Measurements from ENCODE around the gene TOR4A. TPM values are rescaled to one million over a fixed set of nuclear protein-coding genes. Genes with fewer than 3 reads are reported as not detected.

TOR4A gene
- total and polyA plus RNA-seq, 10 of the 15 experiments (the other 5 are each of a cell fraction or from before 2014, with no cell fraction given): 2.0 to 19.9 (median 3.7) TPM

DNA sequence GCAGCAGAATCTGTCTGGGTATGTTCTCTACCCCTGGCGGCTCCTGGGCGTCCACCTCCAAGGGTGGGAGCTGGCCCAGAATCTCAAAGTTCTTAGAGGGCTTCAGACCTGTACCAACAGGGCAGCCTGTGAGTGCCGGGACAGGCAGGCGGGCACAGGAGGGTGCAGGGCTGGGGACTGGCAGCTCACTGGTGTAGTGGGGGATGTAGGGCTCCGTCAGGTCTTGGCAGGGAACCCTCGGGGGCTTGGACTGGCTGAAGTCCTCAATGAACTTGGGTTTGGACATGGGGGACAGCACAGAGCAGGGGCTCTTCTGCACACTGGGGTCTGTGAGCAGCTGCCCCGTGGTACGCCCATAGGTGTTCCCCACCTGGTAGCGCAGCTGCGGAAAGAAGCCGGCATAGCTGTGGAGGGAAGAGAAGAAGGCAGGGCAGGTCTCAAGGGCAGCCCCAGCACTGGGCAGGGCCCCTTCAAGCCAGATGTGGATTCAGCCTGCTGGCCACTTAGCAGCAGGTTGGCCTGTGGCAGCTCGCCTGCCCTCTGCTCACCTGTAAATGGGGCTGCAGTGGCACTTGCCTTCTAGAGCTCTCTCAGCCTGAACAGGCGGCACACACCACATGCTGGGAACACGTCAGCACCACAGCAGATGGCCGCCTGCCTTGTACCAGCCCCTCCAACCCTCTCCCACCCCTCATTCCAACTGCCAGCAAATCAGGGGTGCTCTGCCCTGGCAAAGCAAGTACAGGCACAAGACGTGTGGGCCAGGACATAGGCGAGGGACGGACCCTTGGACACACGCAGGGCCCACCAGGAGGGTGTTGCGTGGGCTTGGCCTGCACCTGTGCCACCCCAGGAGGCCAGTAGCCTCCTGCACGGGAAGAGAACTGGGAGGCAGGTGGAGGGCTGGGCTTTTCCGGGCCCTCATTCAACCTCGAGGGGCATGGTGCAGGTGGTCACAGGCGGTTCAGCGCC lies 31.8 kb upstream of the TOR4A start:
- CTCF ChIA-PET: no interaction called here
- no peaks in the 10 kb centered on the region for H3K9me3 ChIP-seq (replicated peaks; ENCODE audit: control insufficient read depth, insufficient read depth, low read length)
- intact Hi-C loops (cut with micrococcal nuclease; ENCODE audit: unreplicated experiment): no loop called here
- RAD21 ChIA-PET (ENCODE audit: unreplicated experiment): no interaction called here
- BruUV-seq (replicated peaks): no TSS peak
- H3K27me3 ChIP-seq (replicated peaks in 1 of 2; ENCODE audit: control insufficient read depth in 2 of 2, insufficient read depth in 2 of 2, low read length in 1 of 2): no peaks in the 10 kb centered on the region
- in situ Hi-C loops (cut with MboI): no loop called here
- peaks cover 24% of the 10 kb centered on the region for H3K79me2 ChIP-seq (ENCODE audit: control insufficient read depth, insufficient read depth, low read length)
- H3K27ac ChIP-seq (ENCODE audit: control insufficient read depth, insufficient read depth): no peak overlapping the region
- no peak overlapping the region for H3K4me2 ChIP-seq (ENCODE audit: control insufficient read depth, insufficient read depth)
- peaks cover 19% of the 10 kb centered on the region for H3K4me1 ChIP-seq (ENCODE audit: control insufficient read depth, insufficient read depth, low read length)
- WGBS (ENCODE audit: insufficient coverage, insufficient replicate concordance, low lambda C conversion rate, missing lambda C conversion rate): 56% methylated on average over 25 of the region's 25 CpGs
- SMC1A ChIA-PET (ENCODE audit: uncharacterized antibody, unreplicated experiment): no interaction called here
- no peak for DNase-seq (ENCODE audit: low read depth, low spot score)
- H2AFZ ChIP-seq (ENCODE audit: control insufficient read depth, low read depth, low read length): no peak overlapping the region
- peaks cover 8 to 14% of the 10 kb centered on the region in 2 experiments for H3K36me3 ChIP-seq (ENCODE audit: control insufficient read depth in 2 of 2, insufficient read depth in 2 of 2, low read length in 1 of 2)
- H4K20me1 ChIP-seq (ENCODE audit: control insufficient read depth, insufficient read depth): peaks cover 4% of the 10 kb centered on the region; the same call in 1 of the 2 replicates
- no peak for FAIRE-seq
- no peak for ATAC-seq
- POLR2A ChIA-PET: no interaction called here
- H3K4me3 ChIP-seq: no peak overlapping the region
- TF ChIP-seq STAT1 (conservative IDR thresholded peaks at IDR 0.05): no peak
- TF ChIP-seq TCF7 (IDR thresholded peaks at IDR 0.05; ENCODE audit: borderline replicate concordance): no peak
- no peak for TF ChIP-seq SREBF2 (IDR thresholded peaks at IDR 0.05; ENCODE audit: low read length)
- no peak overlapping the region for H3K9ac ChIP-seq (ENCODE audit: control insufficient read depth, insufficient read depth, low read length)

DNA sequence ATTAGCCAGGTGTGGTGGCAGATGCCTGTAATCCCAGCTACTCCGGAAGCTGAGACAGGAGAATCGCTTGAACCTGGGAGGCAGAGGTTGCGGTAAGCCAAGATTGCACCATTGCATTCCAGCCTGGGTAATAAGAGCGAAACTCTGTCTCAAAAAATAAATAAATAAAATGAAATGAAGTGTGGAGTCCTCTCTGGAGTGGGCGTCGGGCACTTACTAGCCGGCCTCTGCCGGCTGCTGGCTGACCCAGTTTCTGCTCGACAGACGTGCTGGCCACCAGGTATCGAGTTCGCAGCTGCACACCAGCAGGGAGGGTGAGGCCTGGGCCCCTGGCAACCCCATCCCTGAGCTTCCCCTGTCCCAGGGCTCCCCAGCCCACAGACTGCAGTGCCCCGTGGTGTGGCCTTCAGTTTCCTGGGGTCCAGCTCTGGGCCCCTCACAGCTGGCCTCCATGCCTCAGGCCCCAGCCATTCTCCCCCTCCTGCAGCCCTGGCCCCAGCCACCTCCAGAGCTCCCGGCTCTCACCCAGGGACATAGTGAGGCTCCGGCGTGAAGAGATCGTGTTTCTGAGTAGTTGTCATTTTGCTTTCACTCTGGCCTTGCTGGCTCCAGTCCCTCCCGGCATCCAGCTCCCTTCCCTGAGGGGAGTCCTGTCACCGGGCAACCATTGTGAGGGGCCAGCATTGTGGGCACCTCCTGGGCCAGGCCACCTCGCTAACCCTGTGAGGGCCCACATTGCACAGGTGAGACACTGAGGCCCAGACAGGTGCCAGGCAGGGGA lies 30.2 kb upstream of the TOR4A start:
- Histone ChIP-seq H3K4me1 (ENCODE audit: control insufficient read depth, insufficient read depth, low read length) (peaks cover 20% of the 10 kb centered on the region), H3K4me2 (ENCODE audit: control insufficient read depth, insufficient read depth) (no peak overlapping the region), H3K79me2 (ENCODE audit: control insufficient read depth, insufficient read depth, low read length) (peaks cover 13% of the 10 kb centered on the region), H3K27ac (ENCODE audit: control insufficient read depth, insufficient read depth) (no peak overlapping the region), H2AFZ (ENCODE audit: control insufficient read depth, low read depth, low read length) (no peak overlapping the region), H4K20me1 (ENCODE audit: control insufficient read depth, insufficient read depth) (peaks cover under 1% of the 10 kb centered on the region; the same call in 1 of the 2 replicates), H3K9ac (ENCODE audit: control insufficient read depth, insufficient read depth, low read length) (no peak overlapping the region), H3K4me3 (no peak overlapping the region), H3K27me3 (replicated peaks in 1 of 2; ENCODE audit: control insufficient read depth in 2 of 2, insufficient read depth in 2 of 2, low read length in 1 of 2) (no peaks in the 10 kb centered on the region), H3K36me3 (ENCODE audit: control insufficient read depth in 2 of 2, insufficient read depth in 2 of 2, low read length in 1 of 2) (peaks cover 8 to 12% of the 10 kb centered on the region in 2 experiments), H3K9me3 (replicated peaks; ENCODE audit: control insufficient read depth, insufficient read depth, low read length) (no peaks in the 10 kb centered on the region)
- ChIA-PET CTCF (no interaction called here), POLR2A (no interaction called here), RAD21 (ENCODE audit: unreplicated experiment) (no interaction called here), SMC1A (ENCODE audit: uncharacterized antibody, unreplicated experiment) (no interaction called here)
- no peak for DNase-seq (ENCODE audit: low read depth, low spot score)
- FAIRE-seq: no peak
- BruUV-seq (replicated peaks): no TSS peak
- 83% methylated on average over 20 of the region's 20 CpGs for WGBS (ENCODE audit: insufficient coverage, insufficient replicate concordance, low lambda C conversion rate, missing lambda C conversion rate)
- no peak for TF ChIP-seq ESRRA (IDR thresholded peaks at IDR 0.05; ENCODE audit: low read length)
- TF ChIP-seq GABPA (IDR thresholded peaks at IDR 0.05; ENCODE audit: low read depth): no peak
- TF ChIP-seq, protein P1, sequence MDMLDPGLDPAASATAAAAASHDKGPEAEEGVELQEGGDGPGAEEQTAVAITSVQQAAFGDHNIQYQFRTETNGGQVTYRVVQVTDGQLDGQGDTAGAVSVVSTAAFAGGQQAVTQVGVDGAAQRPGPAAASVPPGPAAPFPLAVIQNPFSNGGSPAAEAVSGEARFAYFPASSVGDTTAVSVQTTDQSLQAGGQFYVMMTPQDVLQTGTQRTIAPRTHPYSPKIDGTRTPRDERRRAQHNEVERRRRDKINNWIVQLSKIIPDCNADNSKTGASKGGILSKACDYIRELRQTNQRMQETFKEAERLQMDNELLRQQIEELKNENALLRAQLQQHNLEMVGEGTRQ (IDR thresholded peaks at IDR 0.05; ENCODE audit: borderline replicate concordance, low read depth, low read length): no peak
- TF ChIP-seq SIN3A (IDR thresholded peaks at IDR 0.05; ENCODE audit: low read depth, low read length): no peak
- TF ChIP-seq MEF2B (IDR thresholded peaks at IDR 0.05; ENCODE audit: partially characterized antibody, poor library complexity, severe bottlenecking): no peak
- no peak for TF ChIP-seq BMI1 (IDR thresholded peaks at IDR 0.05; ENCODE audit: borderline replicate concordance)
- in situ Hi-C loops (cut with MboI): no loop called here
- intact Hi-C loops (cut with micrococcal nuclease; ENCODE audit: unreplicated experiment): no loop called here
- no peak for ATAC-seq

Measured in GM12878 (cell line).